Heart left ventricle (tissue), 16 donors: ENCODE results near the gene CFAP77. TPM values are rescaled to one million over a fixed set of nuclear protein-coding genes. Genes with fewer than 3 reads are reported as not detected.

ENCODE experiments used
- ATAC-seq, 4 donors: fragments of 200-7000 bp; cut with Tn5 transposase; one replicate each; pipeline ENCODE4 v1.9.1; 2020 to 2022; ENCODE audit warnings: moderate library complexity in 4 of 4, mild to moderate bottlenecking in 3 of 4, moderate number of reproducible peaks in 1 of 4
- DNase-seq, 5 donors: peaks; one replicate each; pipeline ENCODE4 v3.0.0-alpha.2; 2020
- H3K27ac ChIP-seq, 12 donors: fragments of 200-600 bp; sonication (generic) in 4 of 12; one replicate each; pipeline versions ENCODE4 v1.5.0 to v1.8.0; 2016 to 2022; ENCODE audit warnings: mild to moderate bottlenecking in 2 of 12
- H3K27me3 ChIP-seq, 9 donors: fragments of 200-600 bp; sonication (generic) in 2 of 9; one replicate each; pipeline versions ENCODE4 v1.5.1 to v1.8.0; 2016 to 2022; ENCODE audit warnings: mild to moderate bottlenecking in 3 of 9
- H3K36me3 ChIP-seq, 9 donors: fragments of 200-600 bp; sonication (generic) in 2 of 9; one replicate each; pipeline versions ENCODE4 v1.5.0 to v1.8.0; 2018 to 2022; ENCODE audit warnings: mild to moderate bottlenecking in 2 of 9
- H3K4me1 ChIP-seq, 12 donors: fragments of 200-600 bp; sonication (generic) in 4 of 12; one replicate each; pipeline versions ENCODE4 v1.5.0 to v1.8.0; 2016 to 2022; ENCODE audit warnings: mild to moderate bottlenecking in 3 of 12
- H3K4me3 ChIP-seq, 12 donors: fragments of 200-600 bp; sonication (generic) in 4 of 12; one replicate each; pipeline versions ENCODE4 v1.5.0 to v1.8.0; 2017 to 2022; ENCODE audit warnings: mild to moderate bottlenecking in 9 of 12, moderate library complexity in 4 of 12
- H3K9me3 ChIP-seq, 12 donors: fragments of 200-600 bp; sonication (generic) in 4 of 12; one replicate each; pipeline versions ENCODE4 v1.5.0 to v1.8.0; 2016 to 2022; ENCODE audit warnings: mild to moderate bottlenecking in 1 of 12
- CTCF ChIP-seq, 12 donors: fragments of 200-600 bp; sonication (generic) in 4 of 12; IDR thresholded peaks; one replicate each; pipeline versions ENCODE4 v1.5.0 to v1.8.0; 2018 to 2022; ENCODE audit warnings: antibody characterized with exemption in 12 of 12, mild to moderate bottlenecking in 5 of 12
- POLR2A ChIP-seq, 2 donors: fragments of 450-650 bp; IDR thresholded peaks; one replicate each; pipeline ENCODE4 v1.6.1; 2017; ENCODE audit warnings: antibody characterized with exemption in 2 of 2, mild to moderate bottlenecking in 2 of 2, moderate library complexity in 2 of 2
- WGBS, 4 donors: extraction: QIAGEN DNeasy Blood & Tissue Kit in 2 of 4; methylation state at CpG; one replicate each; pipeline versions ENCODE4 v1.1.5 to v1.1.7; 2013 to 2018; 5-methylcytosine and 5-hydroxymethylcytosine counted together
- intact Hi-C, 10 donors: fragments of 100-400 bp; cut with DNase I; formaldehyde crosslinking; loops; one replicate each; pipeline versions ENCODE4 v1.11.1 to v1.14.2; 2022
- polyA plus RNA-seq, 2 donors: library from polyadenylated mRNA; stranded (reverse); fragments of 200-250 nt; gene quantifications; one replicate each; pipeline ENCODE4 v1.2.3, GENCODE V29; 2013
- total RNA-seq, 9 donors: library from RNA; depleted of rRNA in 2 of 9; stranded (reverse); fragments of >200 nt in 2 of 9; fragmentation: NEBNext Ultra II Directional in 3 of 9; extraction: Animal tissue kit (Norgen Biotek cat#: 25700) in 3 of 9; gene quantifications; one replicate each; pipeline versions ENCODE4 v1.1.0 to v1.2.4, GENCODE V29; 2016 to 2023
- donor health status: ischemic (EF 13 %, LVEDD 7.1; RV severe dilation, severe dysfunction).
- donor health status: healthy with polysubstance abuse.
- donor health status: DM: no; HTN: yes; CAD: no.
- donor health status: DM: no; HTN: no; CAD: no.
- donor health status: ischemic (EF 25% LVEDD 6.9; RV normal size, moderate dysfunction).
- donor health status: ischemic (EF 25% LVEDD 5.7; RV mildly dilated, moderate dysfunction).
- donor health status: healthy.
- donor health status: DM: yes; HTN: yes; CAD: no.
- donor health status: ischemic (EF 35%, LVEDD 5.7; RV mildly dilated, moderate dysfunction).
- donor health status: nonischemic (EF 11% LVEDD 7.7; RV severe dilation, severe dysfunction).
- donor health status: DM: yes; HTN: yes; CAD: no.
- donor health status: PGD.
- donor health status: ischemic (EF 29% LVEDD 5.4; RV normal size, mild dysfunction).
- donor health status: nonischemic (EF 23%, LVEDD 6.1; RV moderate dilation, normal function).

Gene CFAP77
- total and polyA plus RNA-seq, 11 donors: 1.3 to 6.8 (median 2.2) TPM

GRCh38 chr9:132447902-132448301 lies 37.9 kb downstream of the CFAP77 start:
- H3K27ac ChIP-seq: no peak overlapping the region
- ATAC-seq (no peak), DNase-seq (no peak)
- no peak overlapping the region for H3K4me3 ChIP-seq
- H3K9me3 ChIP-seq: no peaks in the 10 kb centered on the region
- H3K36me3 ChIP-seq: no peaks in the 10 kb centered on the region
- H3K4me1 ChIP-seq: no peaks in the 10 kb centered on the region
- H3K27me3 ChIP-seq: peaks cover 0 to 6% (median 0%) of the 10 kb centered on the region in 9 donors
- WGBS, 4 donors: 89 to 96% (median 90%) methylated on average over 4 of the region's 4 CpGs
- TF ChIP-seq CTCF (IDR thresholded peaks at IDR 0.05): no peak
- intact Hi-C loops: no loop called here

DNA sequence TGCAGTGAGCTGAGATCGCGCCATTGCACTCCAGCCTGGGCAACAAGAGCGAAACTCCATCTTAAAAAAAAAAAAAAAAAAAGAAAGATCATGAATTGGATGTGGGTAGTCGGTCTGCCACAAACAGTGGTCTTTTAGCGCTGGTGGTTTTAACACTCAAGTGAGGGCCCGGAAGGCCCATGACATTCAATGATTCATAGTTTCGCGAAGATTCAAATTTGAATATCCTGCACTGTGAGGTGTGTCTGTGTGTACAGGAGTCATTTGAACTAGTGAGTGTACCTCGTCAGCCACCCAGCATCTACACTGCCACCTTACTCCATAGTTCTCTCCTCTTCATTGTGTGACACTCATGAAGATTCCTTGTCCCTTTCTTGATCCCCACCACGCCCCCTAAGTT lies 41.3 kb downstream of the CFAP77 start:
- H3K4me3 ChIP-seq: no peak overlapping the region
- ATAC-seq (no peak), DNase-seq (no peak)
- WGBS, 4 donors: 85 to 92% (median 90%) methylated on average over 10 of the region's 10 CpGs
- TF ChIP-seq POLR2A (IDR thresholded peaks at IDR 0.05) (no peak), CTCF (IDR thresholded peaks at IDR 0.05) (no peak)
- H3K27me3 ChIP-seq: peaks cover 0 to 3% (median 0%) of the 10 kb centered on the region in 9 donors
- intact Hi-C loops: no loop called here
- no peak overlapping the region for H3K27ac ChIP-seq
- no peaks in the 10 kb centered on the region for H3K9me3 ChIP-seq
- no peaks in the 10 kb centered on the region for H3K36me3 ChIP-seq
- H3K4me1 ChIP-seq: no peaks in the 10 kb centered on the region

GRCh38 chr9:132456241-132456640 lies 46.2 kb downstream of the CFAP77 start:
- no peak overlapping the region for H3K27ac ChIP-seq
- 74 to 93% (median 85%) methylated on average over 8 of the region's 8 CpGs for WGBS, 4 donors
- H3K4me3 ChIP-seq: no peak overlapping the region
- H3K9me3 ChIP-seq: no peaks in the 10 kb centered on the region
- intact Hi-C loops: no loop called here
- ATAC-seq (no peak), DNase-seq (no peak)
- peaks cover 0 to 5% (median 0%) of the 10 kb centered on the region in 9 donors for H3K27me3 ChIP-seq
- H3K4me1 ChIP-seq: no peaks in the 10 kb centered on the region
- TF ChIP-seq CTCF (IDR thresholded peaks at IDR 0.05) (no peak), POLR2A (IDR thresholded peaks at IDR 0.05) (no peak)
- H3K36me3 ChIP-seq: no peaks in the 10 kb centered on the region

DNA sequence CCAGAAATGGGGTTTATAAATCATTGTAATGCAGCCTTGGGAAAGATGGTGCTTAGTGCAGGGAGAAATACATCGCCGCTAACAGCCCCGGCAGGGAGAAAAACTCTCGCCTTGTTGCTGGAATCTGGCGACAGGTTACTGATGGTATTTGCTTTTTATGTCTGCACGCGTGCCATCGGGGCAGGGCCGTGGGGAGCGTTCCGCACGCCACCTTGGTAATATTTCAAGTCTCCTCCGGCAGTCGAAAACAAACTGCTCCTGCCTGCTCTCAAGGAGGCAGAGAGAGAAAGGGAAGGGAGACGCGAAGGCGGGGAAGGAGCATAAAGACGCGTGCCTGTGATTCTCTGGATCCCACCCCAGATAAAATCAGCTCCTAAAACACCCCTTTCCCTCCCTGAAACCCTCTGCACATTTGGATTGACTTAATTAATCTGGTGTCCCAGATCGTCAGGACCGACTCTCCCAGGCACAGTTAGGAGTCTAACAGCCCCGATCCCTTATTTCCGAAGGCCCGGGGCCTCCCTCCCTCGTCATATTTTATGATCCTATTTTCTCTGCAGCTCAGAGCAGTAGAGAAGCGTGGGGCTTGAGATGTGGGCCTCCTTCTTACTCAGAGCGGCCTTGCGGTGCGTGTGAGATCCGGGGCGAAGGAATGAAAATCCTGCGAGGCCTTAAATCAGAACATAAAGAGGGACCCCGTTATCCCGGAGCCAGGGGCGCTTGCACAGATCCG lies 47.7 kb downstream of the CFAP77 start:
- intact Hi-C loops: no loop called here
- WGBS, 4 donors: 82 to 86% (median 84%) methylated on average over 36 of the region's 36 CpGs
- H3K4me3 ChIP-seq: no peak overlapping the region
- no peaks in the 10 kb centered on the region for H3K9me3 ChIP-seq
- H3K27ac ChIP-seq: no peak overlapping the region
- no peak for TF ChIP-seq POLR2A (IDR thresholded peaks at IDR 0.05)
- TF ChIP-seq CTCF (IDR thresholded peaks at IDR 0.05): no peak
- peaks cover 0 to 5% (median 0%) of the 10 kb centered on the region in 9 donors for H3K27me3 ChIP-seq
- ATAC-seq: no peak
- no peak for DNase-seq
- no peaks in the 10 kb centered on the region for H3K36me3 ChIP-seq
- H3K4me1 ChIP-seq: no peaks in the 10 kb centered on the region
